IPS-NIHi11 (cell line): ENCODE measurements around the gene CATSPERE.
"Not testable (repeated sequence)": the region's sequence is repeated elsewhere in the genome, so short reads cannot be mapped to it uniquely, and the experiment has no call there.

Experiments
- DNase-seq: peaks from one replicate; pipeline ENCODE4 v3.0.0; 2012; ENCODE audit warnings: mixed read lengths, low spot score

CATSPERE gene

GRCh38 chr1:244666672-244667418 is 205.8 kb downstream of the CATSPERE start:
- DNase-seq: not testable (repeated sequence)

- no peak for DNase-seq
These were observed 206.7 kb downstream of the CATSPERE start for GRCh38 chr1:244667797-244668196.

- no peak for DNase-seq
These were observed 212.0 kb downstream of the CATSPERE start for GRCh38 chr1:244672946-244673682.

- DNase-seq: no peak
These were observed 213.4 kb downstream of the CATSPERE start for GRCh38 chr1:244674446-244674845.

- DNase-seq: no peak
These were observed 214.1 kb downstream of the CATSPERE start for GRCh38 chr1:244675167-244675566.

- DNase-seq: no peak
These were observed 217.6 kb downstream of the CATSPERE start for GRCh38 chr1:244678697-244679096.

- DNase-seq: no peak
These were observed 219.6 kb downstream of the CATSPERE start for GRCh38 chr1:244680667-244681066.

- not testable (repeated sequence) for DNase-seq
These were observed 221.0 kb downstream of the CATSPERE start for GRCh38 chr1:244682087-244682486.
